Hematopoietic multipotent progenitor cell treated with erythropoietin and hydrocortisone succinate and interleukin-3 and kit ligand, for 17 days (in vitro differentiated cells): ENCODE measurements around the gene PPP1R3E.

ENCODE experiments used
- DNase-seq: peaks from one replicate; pipeline ENCODE4 v3.0.0-alpha.2; 2015; ENCODE audit warnings: low spot score

Gene PPP1R3E

DNA sequence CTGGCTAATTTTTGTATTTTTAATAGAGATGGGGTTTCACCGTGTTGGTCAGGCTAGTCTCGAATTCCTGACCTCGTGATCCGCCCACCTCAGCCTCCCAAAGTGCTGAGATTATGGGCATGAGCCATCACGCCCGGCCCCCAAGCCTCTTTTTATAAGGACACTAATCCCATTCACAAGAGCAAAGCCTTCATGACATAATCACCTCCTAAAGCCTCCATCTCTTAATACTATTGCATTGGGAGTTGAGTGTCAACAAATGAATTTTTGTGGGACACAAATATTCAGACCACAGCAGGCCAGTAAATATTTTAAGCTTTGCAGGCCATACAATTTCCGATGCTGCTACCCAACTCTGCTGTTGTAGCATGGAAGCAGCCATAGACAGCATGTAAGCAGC, 54.1 kb downstream of the PPP1R3E start:
- DNase-seq: no peak
